Measurements from ENCODE around the gene SCCPDH.
"Not testable (repeated sequence)": the region's sequence is repeated elsewhere in the genome, so short reads cannot be mapped to it uniquely, and the experiment has no call there.

SCCPDH gene

GRCh38 chr1:246724016-246724730 is at the start of gene SCCPDH:
SCCPDH (plus strand) TSS chr1:246724409; CDS start chr1:246724423, 14 bp downstream.
- DNase-seq (ENCODE audit: low spot score): peak; percentile 93

- no peak for DNase-seq (ENCODE audit: low spot score)
These were observed 46.4 kb upstream of the SCCPDH start for GRCh38 chr1:246677842-246678241.

GRCh38 chr1:246678816-246679793 is 45.1 kb upstream of the SCCPDH start:
- DNase-seq (ENCODE audit: low spot score): peak; percentile 46

- no peak for DNase-seq (ENCODE audit: low spot score)
These were observed 44.4 kb upstream of the SCCPDH start for GRCh38 chr1:246679794-246680177.

GRCh38 chr1:246680190-246680589 is 44.0 kb upstream of the SCCPDH start:
- DNase-seq (ENCODE audit: low spot score): no peak

GRCh38 chr1:246680696-246681130 is 43.5 kb upstream of the SCCPDH start:
- DNase-seq (ENCODE audit: low spot score): no peak

GRCh38 chr1:246681900-246682895 is 42.0 kb upstream of the SCCPDH start:
- DNase-seq (ENCODE audit: low spot score): no peak

GRCh38 chr1:246683521-246683920 is 40.7 kb upstream of the SCCPDH start:
- no peak for DNase-seq (ENCODE audit: low spot score)

- no peak for DNase-seq (ENCODE audit: low spot score)
These were observed 37.2 kb upstream of the SCCPDH start for GRCh38 chr1:246687002-246687401.

- peak; percentile 91 for DNase-seq (ENCODE audit: low spot score)
These were observed 34.7 kb upstream of the SCCPDH start for GRCh38 chr1:246689409-246690008.

GRCh38 chr1:246690100-246690499 is 34.1 kb upstream of the SCCPDH start:
- DNase-seq (ENCODE audit: low spot score): no peak

GRCh38 chr1:246691622-246692495 is 32.4 kb upstream of the SCCPDH start:
- DNase-seq (ENCODE audit: low spot score): no peak

- DNase-seq (ENCODE audit: low spot score): not testable (repeated sequence)
These were observed 29.9 kb upstream of the SCCPDH start for GRCh38 chr1:246694213-246694895.

- no peak for DNase-seq (ENCODE audit: low spot score)
These were observed 29.1 kb upstream of the SCCPDH start for GRCh38 chr1:246695136-246695535.

- no peak for DNase-seq (ENCODE audit: low spot score)
These were observed 28.5 kb upstream of the SCCPDH start for GRCh38 chr1:246695666-246696065.

GRCh38 chr1:246698466-246699094 is 25.6 kb upstream of the SCCPDH start:
- no peak for DNase-seq (ENCODE audit: low spot score)

- DNase-seq (ENCODE audit: low spot score): peak; percentile 95
These were observed 25.0 kb upstream of the SCCPDH start for GRCh38 chr1:246699095-246699735.

GRCh38 chr1:246703581-246703980 is 20.6 kb upstream of the SCCPDH start:
- no peak for DNase-seq (ENCODE audit: low spot score)

- DNase-seq (ENCODE audit: low spot score): peak; percentile 81
These were observed 18.8 kb upstream of the SCCPDH start for GRCh38 chr1:246705368-246705767.
